GM21576 (cell line): ENCODE results near the gene TPM4.
"Not testable (repeated sequence)": the region's sequence is repeated elsewhere in the genome, so short reads cannot be mapped to it uniquely, and the experiment has no call there.

ENCODE experiments used
- ATAC-seq: cut with Tn5 transposase; IDR thresholded peaks from one replicate; pipeline ENCODE4 v1.9.1; 2021; ENCODE audit warnings: mild to moderate bottlenecking, moderate library complexity; ENCODE audit not compliant: unreplicated experiment

TPM4 gene

DNA sequence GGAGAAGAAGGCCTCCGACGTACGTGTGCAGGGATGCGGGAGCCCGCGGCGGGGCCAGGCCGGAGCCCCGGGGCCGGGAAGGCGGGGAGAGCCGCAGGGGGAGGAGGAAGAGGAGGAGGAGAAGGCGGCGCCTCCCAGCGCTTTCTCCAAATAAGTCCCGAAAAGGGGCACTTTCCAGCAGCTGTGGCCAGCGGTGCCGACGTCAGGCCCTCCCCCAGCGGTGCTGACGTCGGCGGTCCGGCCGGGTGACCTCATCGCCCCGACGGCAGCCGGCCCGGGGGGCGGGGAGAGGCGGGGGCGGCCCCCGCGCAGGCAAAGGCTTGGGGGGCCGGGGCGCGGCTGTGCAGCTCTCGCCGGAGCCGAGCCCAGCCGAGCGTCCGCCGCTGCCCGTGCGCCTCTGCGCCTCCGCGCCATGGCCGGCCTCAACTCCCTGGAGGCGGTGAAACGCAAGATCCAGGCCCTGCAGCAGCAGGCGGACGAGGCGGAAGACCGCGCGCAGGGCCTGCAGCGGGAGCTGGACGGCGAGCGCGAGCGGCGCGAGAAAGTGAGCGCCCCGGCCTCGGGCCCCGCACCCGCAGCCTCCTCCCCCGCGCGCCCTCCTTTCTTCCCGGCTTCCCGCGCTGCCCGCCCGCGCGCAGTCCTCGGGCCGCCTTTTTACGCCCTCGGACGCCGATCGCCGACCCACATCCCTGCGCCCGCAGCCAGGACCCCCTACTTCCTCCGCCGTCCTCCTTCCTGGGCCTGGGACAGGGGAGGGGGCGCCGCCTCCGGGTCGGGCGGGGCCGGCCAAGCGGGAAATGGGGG lies at the start of gene TPM4:
Gene TPM4, plus strand, starts transcription at position 342 of the 804 bp plus-strand sequence. Its CDS starts 71 bp downstream, at position 413.
- ATAC-seq: peak; percentile 46

DNA sequence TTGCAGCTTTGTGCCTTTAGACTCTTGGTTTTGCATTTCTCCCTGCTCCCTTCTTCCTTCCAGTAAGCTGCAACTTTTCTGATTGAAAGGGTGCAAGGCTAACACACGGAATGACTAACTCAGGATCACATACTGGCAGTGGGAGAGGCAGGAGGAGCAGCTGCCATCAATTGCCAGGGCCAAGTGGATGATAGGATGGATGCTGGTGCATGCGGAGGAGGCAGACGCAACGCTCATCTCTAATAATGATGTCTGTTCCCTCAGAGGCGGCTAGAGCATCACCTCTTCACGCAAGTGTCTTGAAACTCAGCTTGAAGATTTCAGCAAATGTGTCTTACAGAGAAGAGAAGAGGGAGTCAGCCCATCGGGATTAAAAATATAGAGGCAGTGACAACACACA lies 49.5 kb upstream of the TPM4 start:
- no peak for ATAC-seq

DNA sequence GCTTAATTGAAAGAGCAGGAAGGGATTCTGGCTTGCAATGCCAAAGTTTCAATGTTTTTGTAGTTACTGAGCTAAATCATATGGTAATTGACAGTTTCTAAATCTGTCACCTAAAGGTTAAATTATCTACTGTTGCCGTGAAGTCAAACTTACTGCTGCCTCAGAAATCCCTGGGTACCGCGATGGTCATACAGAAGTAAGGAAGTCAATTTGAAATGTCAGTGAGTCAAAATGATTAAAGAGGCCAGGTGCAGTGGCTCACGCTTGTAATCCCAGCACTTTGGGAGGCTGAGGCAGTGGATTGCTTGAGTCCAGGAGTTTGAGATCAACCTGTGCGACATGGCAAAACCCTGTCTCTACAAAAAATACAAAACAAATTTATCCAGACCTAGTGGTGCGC lies 48.8 kb upstream of the TPM4 start:
- no peak for ATAC-seq

DNA sequence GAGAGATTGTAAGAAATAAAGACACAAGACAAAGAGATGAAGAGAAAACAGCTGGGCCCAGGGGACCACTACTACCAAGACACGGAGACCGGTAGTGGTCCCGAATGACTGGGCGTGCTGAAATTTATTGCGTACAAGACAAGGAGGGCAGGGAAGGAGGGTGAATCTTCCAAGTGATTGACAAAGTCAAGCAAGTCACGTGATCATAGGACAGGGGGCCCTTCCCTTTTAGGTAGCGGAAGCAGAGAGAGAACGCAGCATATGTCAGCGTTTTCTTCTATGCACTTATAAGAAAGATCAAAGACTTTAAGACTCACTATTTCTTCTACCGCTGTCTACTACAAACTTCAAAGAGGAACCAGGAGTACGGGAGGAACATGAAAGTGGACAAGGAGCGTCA lies 46.1 kb upstream of the TPM4 start:
- ATAC-seq: not testable (repeated sequence)

DNA sequence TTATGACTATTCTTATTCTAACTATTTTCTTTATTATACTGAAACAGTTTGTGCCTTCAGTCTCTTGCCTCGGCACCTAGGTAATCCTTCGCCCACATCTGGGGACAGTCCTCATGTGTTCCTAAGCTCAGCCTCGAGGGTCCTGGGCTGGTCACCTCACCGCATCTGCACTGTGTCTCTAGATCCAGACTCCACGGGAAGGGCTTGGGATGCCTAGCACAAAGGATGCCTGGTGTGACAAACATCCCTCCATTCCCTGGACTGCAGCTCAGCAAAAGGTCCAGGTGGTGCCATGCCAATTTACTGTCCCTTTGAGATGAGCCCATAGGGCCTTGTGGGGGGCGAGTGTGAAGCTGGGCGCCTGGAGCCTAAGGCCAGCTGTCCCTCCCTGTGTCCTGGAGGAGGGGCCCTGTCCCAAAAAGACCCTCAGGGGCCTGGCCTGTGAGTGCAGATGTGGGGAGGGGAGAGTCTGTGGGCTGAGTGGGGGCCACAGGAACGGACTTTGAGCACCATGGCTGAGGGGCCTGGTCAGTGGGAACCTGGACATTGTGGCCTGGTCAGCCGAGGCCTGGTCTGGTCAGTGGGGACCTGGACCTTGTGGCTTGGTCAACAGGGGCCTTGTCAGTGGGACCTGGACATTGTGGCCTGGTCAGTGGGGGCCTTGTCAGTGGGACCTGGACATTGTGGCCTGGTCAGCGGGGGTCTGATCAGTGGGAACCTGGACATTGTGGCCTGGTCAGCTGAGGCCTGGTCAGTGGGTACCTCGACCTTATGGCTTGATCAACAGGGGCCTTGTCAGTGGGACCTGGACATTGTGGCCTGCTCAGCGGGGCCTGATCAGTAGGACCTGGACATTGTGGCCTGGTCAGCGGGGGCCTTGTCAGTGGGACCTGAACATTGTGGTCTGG lies 45.1 kb upstream of the TPM4 start:
- no peak for ATAC-seq

DNA sequence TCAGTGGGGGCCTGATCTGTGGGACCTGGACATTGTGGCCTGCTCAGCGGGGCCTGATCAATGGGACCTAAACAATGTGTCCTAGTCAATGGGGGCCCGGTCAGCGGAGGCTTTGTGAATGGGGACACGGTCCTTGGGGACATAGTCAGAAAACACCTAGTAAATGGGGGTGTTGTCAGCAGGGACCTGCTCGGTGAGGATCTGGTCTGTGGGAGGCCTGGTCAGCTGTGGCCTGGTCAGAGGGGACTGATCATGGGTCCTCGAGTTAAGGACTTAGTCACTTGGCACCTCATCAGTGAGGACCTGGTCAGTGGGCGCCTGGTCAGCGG lies 44.5 kb upstream of the TPM4 start:
- ATAC-seq: no peak

DNA sequence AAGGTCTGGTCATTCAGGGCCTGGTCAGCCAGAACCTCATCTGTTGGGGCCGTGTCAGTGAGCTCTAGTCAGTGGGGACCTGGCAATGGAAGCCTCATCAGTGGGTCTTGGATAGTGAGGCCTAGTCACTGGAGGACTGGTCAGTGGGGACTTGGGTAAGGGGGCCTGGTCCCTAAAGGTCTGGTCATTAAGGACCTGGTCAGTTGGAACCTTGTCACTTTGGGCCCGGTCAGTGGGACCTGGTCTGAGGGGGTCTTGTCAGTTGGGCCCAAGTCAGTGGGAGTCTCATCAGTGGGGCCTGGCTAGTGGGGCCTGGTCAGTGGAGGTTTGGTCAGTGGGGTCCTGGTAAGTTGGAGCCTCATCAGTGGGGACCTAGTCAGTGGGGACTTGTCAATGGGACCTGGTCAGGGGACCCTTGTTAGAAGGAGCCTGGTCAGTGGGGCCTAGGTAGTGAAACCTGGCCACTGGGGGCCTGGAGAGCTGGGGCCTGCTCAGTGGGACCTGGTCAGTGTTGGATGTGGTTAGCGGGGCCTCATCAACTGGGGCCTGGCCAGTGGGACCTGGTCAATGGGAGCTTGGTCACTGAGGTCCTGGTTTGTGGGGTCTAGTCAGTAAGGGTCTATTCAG lies 43.7 kb upstream of the TPM4 start:
- no peak for ATAC-seq

DNA sequence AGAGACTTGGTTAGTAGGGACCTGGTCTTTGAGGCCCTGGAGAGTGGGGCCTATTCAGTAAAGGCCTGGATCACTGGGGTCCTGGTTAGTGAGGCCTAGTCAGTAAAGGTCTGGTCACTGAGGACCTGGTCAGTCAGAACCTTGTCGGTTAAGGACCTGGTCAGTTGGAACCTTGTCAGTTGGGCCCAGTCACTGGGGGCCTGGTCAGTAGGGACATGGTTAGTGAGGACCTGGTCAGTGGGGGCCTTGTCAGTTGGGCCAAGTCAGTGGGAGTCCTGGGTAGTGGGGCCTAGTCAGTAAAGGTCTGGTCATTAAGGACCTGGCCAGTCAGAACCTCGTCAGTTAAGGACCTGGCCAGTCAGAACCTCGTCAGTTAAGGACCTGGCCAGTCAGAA lies 43.2 kb upstream of the TPM4 start:
- ATAC-seq: no peak

DNA sequence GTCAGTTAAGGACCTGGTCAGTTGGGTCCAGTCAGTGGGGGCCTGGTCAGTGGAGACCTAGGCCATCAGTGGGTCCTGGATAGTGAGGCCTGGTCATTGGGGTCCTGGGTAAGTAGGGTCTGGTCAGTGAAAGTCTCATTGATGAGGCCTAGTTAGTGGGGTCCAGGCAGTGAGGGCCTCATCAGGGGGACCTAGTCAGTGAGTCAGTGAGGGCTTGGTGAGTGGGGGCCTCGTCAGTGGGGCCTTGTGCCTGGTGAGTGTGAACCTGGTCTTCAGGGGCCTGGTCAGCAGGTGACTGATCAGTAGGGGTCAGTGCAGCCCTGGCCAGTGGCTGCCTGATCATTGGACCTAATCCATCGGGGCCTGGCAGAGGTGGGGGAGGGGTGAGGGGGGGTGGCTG lies 42.6 kb upstream of the TPM4 start:
- ATAC-seq: no peak

DNA sequence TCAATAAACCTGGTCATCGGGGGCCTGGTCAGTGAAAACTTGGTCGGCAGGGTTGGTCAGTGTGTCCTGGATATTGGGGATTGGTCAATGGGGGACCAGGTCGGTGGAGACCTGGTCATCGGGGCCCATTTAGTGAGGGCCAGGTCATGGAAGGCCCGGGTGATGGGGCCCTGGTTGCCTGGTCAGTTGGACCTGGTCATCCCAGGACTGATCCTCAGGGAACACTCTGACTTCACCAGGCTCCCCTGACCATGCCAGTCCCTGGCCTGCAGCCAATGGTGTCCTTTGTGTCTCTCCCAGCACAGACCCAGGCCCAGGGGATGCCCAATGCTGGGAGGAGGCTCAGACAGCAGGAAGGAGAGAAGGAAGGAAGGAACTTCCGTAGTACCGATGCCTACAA lies 42.1 kb upstream of the TPM4 start:
- ATAC-seq: no peak

DNA sequence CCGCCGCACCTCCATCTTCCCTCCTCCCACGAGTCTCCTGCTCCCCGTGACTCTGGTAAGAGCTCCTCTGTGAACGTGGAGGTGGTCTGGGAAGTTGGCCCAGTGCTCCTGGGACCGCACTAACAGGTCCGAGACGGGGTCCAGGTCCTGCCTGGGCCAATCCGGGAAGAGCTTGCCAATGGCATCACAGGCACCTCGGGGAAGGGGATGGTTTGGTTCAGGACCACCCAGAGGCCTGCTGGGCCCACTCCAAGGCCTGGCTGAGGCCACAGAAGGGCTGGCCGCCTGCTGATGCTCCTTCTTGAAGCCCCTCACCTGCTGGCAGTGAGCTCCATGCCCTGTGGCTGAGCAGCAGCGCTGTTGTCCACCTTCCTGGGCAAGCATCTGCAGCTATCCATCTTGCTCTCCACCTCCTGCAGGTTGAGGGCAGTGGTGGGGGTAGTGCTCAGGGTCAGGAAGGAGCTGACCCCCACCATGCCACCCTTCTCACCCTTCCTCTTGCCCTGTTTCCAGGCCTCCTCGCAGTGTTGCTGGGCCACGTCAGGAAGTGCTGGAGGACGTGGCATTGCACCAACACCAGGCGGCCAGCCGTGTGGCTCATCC lies 41.2 kb upstream of the TPM4 start:
- no peak for ATAC-seq

DNA sequence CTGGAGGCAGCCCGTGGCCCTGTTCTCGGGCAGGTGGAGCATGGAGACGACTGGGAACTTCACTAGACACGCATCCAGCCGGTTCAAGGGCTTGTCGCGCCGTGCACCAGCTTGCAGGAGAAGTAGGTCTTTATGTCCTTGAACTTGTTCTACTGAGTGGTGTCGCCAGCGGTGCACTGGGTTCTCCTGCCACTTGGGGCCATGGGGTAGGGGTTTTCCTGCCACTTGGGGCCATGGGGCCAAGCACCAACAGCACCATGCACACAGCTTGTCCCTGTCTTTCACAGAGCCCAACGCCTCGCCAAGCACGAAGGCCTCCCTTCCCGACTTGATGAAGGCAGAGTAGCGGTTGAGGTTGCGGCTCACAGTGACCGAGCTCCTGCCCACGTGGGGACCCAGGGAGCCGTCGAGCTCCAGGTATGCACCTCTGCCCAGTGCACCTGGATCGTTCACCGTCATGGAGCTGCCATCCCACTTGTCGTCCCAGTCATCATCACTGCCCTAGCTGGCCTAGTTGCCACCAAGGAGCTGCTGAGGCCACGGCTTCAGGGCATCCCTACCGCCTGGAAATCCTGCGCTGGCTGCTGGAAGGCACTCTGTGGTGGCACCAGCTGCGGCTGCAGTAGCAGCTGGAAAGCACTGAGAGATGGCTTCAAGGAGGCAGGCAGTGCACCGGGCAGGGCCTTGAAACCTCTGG lies 40.5 kb upstream of the TPM4 start:
- ATAC-seq: no peak

DNA sequence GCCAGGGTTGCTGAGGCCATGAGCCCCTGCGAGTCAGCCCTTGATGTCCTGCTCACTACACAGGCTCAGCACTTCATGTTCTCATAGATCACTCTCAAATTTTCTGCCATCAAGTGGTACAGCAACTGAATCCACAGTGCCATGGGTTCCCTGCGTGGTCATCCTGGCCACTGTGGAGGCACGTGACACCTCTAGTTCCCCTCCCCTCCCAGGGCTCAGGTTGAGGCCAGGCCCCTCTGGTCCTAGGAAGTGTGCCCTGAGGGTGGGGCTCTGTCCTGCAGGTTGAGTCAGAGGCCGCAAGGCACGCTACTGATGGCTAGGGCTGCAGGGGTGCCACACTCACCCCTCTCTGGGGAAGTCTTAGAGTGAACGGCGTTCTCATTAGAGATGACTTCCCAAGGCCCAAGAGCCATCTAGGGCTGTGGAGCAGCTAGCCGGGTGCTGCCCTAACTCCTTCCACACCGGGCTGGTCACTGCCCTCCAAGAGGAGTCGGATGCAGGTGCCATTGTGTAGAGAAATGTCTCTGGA lies 39.8 kb upstream of the TPM4 start:
- no peak for ATAC-seq

DNA sequence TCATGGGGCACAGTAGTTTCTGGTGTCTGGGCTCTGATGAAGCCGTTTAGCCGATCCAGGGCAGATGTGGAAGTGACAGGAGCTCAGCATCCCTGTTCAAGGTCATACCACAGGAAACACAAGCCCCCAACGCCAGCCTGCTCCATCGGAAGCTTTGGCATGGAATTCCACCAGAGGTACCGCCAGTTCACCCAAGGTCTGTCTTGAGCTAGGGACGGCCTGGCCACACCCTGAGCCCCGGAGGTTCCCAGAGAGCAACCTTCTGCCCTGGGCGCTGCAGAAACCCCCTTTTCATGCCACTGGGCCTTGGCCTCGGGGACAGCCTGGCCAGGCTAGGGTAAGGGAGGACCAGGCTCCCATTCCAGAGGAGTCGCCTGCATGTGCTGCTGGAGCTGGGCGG lies 39.4 kb upstream of the TPM4 start:
- ATAC-seq: no peak

DNA sequence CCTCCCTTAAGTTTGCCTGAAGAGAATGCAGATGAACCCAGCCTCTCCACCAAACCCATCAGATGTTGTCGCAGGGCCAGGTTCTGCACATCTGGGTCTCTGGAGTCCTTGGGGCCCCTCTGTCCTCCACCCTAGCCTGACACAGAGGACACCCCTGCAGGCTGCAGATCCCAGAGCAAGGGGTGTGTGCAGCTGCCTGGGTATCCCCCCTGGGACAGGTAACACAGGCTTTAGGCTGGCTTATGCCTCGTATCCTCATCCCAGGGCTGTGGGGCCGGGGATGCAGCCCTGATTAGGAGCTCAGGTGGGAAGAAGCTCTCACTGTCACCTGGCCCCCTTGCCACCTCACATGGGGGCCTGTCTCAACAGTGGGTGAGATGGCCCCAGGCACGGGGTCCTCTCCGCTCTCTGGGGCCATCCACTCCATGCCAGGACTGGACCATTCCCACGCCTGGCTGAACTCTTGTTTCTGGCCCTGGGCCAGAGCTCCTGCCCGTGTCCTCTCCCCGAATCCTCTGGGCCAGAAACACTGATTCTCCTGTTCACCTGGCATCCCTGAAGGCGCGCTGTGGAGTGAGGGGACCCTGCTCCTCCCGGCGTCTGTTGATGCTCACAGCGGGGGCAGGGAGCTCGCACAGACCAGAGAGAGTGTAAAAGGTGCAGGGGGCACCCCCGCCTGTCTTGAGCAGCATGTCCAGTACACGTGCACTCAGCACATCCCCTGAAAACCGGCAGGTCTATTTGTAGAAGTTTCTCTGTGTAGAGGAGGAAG lies 38.7 kb upstream of the TPM4 start:
- no peak for ATAC-seq

DNA sequence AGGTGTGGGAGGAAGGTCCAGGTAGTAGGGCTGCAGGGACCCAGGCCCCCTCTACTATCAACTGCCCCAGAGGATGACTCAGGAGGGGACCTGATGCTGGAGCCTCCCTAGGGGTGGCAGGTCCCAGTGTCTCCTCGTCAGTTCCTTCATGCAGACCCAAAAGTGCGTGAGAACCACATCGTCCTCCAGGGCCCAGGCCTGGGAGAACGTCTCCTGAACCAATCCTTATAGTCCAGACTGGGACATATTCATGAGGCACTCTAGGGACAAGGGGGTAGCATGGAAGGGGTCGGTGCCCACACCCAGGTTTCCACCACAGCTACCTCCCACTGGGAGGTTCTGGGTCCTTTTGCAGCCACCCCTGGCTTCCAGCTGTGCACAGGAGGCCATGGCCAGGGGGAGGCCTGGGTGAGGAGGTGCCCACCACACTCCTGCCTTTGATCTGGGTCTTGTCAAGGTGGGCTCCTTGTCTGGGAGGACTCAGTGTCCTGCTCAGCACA lies 38.0 kb upstream of the TPM4 start:
- no peak for ATAC-seq

DNA sequence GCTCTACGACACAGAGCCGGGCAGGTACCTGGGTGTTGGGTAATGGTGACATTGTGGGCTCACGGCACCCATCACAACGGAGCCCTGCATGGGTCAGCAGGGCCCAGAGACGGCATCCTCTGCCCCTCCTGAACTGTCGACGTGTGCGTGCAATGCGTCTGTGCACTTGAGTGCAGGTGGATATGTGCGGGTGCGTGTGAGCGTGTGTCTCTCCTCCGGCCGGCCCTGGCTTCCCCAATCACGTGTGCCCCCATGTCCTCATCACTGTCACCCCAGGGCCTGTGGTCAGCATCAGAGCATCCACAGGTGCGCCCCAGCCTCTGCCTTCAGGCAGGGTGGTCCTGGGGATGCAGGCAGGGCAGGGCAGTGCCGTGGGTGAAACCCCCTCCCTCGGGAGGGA lies 37.2 kb upstream of the TPM4 start:
- ATAC-seq: no peak

DNA sequence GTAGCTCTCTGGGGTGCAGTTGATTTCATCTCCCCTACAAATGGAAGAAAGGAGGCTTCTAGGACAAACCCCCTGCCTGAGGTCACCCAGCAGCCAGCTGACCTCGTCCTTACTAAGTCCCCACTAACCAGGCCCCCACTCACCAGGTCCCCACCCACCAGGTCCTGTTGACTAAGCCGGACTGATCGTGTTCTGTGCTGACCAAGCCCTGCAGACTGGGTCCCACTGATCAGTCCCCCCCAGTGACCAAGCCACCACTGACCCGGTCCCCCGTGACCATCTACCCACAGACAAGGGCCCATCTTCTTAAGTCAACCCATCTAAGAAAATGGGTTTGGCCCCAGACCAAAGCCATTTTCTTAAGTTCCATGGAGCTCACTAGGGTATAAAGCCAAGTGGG lies 36.8 kb upstream of the TPM4 start:
- ATAC-seq: no peak

DNA sequence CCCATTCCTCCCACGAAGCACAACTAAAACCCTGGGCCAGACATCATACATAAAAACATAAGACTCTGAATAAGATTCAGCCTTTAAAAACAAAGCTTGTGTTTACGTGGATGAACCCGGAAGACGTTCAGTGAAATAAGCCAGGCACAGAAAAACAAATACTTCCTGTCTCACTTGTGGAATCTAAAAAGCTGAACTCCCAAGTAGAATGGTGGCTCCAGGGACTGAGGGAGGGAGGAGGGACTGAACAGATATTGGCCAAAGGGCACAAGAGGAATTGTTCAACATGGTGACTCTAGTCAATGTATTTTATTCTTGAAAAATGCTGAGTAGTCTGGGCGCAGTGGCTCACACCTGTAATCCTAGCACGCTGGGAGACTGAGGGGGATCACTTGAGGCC lies 35.7 kb upstream of the TPM4 start:
- no peak for ATAC-seq
